ENCODE data around the gene BACE1.
"Not testable (repeated sequence)": the region's sequence is repeated elsewhere in the genome, so short reads cannot be mapped to it uniquely, and the experiment has no call there.

The BACE1 gene

GRCh38 chr11:117273550-117274289 is 42.3 kb downstream of the BACE1 start:
- DNase-seq (ENCODE audit: low read depth), result peak; percentile 96

DNA sequence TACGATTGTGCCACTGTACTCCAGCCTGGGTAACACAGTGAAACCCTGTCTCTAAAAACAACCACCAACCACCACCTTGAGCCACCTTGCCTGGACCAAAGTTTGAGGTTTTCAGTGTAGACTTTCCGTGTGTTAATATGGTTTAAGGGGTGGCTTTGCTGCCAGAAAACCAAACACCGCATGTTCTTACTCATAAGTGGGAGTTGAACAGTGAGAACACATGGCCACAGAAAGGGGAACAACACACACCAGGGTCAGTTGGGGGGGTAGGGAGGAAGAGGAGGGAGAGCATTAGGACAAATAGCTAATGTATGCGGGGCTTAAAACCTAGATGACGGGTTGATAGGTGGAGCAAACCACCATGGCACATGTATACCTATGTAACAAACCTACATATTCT is 43.9 kb downstream of the BACE1 start:
- not testable (repeated sequence) for DNase-seq (ENCODE audit: low read depth)

GRCh38 chr11:117271208-117271607 is 44.8 kb downstream of the BACE1 start:
- DNase-seq (ENCODE audit: low read depth), result no peak

- DNase-seq (ENCODE audit: low read depth), result no peak
Measured at GRCh38 chr11:117269856-117270255, 46.2 kb downstream of the BACE1 start.

DNA sequence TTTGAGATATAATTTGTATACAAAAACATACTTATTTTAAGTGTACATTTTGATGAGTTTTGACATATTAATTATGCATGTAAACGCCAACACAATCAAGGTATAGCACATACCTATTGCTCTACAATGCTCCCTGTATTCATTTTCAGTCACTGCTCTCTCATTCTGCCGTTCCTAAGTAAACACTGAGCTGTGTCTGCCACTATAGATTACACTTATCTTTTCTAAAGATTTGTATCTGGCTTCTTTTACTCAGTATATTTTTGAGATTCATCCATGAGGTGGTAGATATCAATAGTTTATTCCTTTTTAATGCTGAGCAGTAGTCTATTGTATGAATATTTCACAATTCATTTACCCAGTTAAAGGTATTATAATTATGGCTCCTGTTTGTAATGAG is 50.3 kb downstream of the BACE1 start:
- DNase-seq (ENCODE audit: low read depth), result no peak

- DNase-seq (ENCODE audit: low read depth), result not testable (repeated sequence)
Measured at GRCh38 chr11:117264624-117265323, 51.3 kb downstream of the BACE1 start.

DNA sequence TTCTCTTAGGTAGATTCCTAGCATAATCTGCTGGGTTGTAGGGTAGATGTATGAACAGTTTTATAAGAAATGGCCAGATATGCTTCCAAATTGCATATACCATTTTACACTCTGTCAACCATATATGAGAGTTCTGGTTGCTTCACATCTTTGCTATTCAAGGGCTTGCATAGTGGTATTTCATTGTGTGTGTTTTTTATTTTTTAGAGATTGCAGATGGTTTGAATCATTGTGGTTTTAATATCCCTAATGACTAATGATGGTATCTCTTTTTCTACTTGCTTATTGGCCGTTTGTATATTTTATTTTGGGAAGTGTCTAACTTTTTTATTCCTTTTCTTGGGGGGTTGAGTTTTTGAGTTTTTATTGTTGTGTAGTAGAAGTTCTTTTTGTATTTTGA is 56.6 kb downstream of the BACE1 start:
- DNase-seq (ENCODE audit: low read depth), result peak; percentile 72

DNA sequence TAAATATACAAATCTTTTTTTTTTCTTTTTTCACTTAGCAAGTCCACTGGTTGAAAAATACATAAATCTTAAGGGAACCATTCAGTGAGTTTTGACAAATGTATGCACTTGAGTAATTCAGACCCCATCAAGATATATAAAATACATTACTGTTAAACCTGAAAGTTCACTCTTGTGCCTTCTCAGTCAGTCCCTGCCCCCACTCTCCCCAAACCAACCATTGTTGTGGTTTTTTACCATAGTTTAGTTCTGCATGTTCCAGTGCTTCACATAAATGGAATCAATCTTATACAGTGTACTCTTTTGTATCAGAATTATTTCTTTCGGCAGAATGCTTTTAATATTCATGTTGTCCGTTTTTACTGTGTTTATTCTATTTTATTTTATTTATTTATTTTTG is 57.5 kb downstream of the BACE1 start:
- DNase-seq (ENCODE audit: low read depth), result no peak

GRCh38 chr11:117256573-117256972 is 59.5 kb downstream of the BACE1 start:
- DNase-seq (ENCODE audit: low read depth), result peak; percentile 74

GRCh38 chr11:117255966-117256365 is 60.1 kb downstream of the BACE1 start:
- no peak for DNase-seq (ENCODE audit: low read depth)

- no peak for DNase-seq (ENCODE audit: low read depth)
Measured at GRCh38 chr11:117251506-117251905, 64.5 kb downstream of the BACE1 start.

GRCh38 chr11:117249571-117249970 is 66.5 kb downstream of the BACE1 start:
- no peak for DNase-seq (ENCODE audit: low read depth)

- DNase-seq (ENCODE audit: low read depth), result no peak
Measured at GRCh38 chr11:117248341-117248740, 67.7 kb downstream of the BACE1 start.

GRCh38 chr11:117239295-117239694 is 76.8 kb downstream of the BACE1 start:
- peak; percentile 98 for DNase-seq (ENCODE audit: low read depth)

DNA sequence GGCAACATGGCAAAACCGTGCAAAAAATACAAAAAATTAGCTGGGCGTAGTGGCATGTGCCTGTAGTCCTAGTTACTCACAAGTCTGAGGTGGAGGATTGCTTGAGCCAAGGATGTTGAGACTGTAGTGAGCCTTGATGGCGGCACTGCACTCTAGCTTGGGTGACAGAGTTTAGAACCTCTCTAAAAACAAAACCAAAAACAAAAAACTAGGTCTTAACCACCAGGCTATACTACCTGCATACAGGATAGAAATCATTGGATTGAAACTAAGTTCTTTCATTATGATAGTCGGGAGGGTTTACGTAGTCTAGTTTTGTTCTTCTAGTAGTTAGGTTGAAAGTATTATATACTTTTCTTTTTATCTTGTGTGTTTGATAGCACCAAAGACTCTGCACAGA is 77.8 kb downstream of the BACE1 start:
- DNase-seq (ENCODE audit: low read depth), result no peak
